Body of pancreas (tissue), 4 donors: ENCODE measurements around the gene ANKRD61.

Experiments
- CTCF ChIP-seq, 7 experiments: fragments of 450-650 bp in 4 of 7; fragments of 200-600 bp in 3 of 7; sonication (generic) in 3 of 7; IDR thresholded peaks; one replicate each; pipeline ENCODE4 v1.5.1; 2016 to 2019; ENCODE audit warnings: antibody characterized with exemption in 7 of 7
- POLR2A ChIP-seq, 3 donors: fragments of 450-650 bp; IDR thresholded peaks; one replicate each; pipeline ENCODE4 v1.6.1; 2016; ENCODE audit warnings: antibody characterized with exemption in 3 of 3, mild to moderate bottlenecking in 2 of 3

GRCh38 chr7:6012355-6013104 is 18.6 kb upstream of the ANKRD61 start:
- no peak for TF ChIP-seq CTCF (IDR thresholded peaks at IDR 0.05)
- no peak for TF ChIP-seq POLR2A (IDR thresholded peaks at IDR 0.05)
